ENCODE results near the gene MED1.
"Not testable (repeated sequence)": the region's sequence is repeated elsewhere in the genome, so short reads cannot be mapped to it uniquely, and the experiment has no call there.

Gene MED1

GRCh38 chr17:39408360-39408759, 42.7 kb downstream of the MED1 start:
- DNase-seq = no peak

- DNase-seq = no peak
These were observed 44.1 kb downstream of the MED1 start for GRCh38 chr17:39406951-39407350.

- DNase-seq = no peak
These were observed 45.6 kb downstream of the MED1 start for GRCh38 chr17:39405436-39405835.

DNA sequence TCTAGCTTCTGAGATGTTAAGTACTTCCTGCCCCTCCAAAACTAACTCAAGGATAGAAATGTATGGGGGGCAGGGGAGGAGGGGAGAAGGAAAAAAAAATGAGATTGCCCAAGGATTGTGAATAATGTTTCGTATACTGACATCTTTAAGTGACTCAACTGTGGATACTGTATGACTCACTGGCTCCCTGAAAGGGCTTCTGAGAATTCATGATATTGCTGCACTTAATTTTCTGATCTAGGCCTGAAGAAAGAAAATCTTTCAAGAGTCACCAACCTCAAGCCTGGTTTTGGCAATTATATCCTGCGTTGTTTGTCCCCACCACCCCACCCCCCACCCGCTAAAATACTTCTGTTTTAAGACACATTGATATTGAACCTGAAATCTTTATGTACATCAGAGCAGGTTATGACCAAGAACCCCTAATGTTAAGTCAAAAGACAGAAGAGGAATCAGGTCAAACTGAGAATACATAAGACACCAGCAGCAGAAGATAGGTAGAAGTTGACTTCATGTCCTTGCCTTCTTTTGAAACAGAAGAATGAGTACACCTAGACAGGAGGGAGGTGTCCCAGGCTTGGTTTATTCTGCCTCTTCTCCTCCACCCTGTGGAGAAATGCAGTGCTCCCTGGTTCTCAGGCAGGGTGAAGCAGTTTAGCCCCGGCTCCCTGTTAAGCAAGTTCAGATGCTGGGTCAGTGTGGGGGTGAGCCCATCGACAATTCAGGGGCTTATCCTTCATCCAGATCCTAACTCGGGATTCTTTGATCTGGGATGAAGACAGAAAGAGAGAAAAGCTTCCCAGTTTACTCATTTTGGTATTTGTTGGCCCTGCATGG, 46.3 kb downstream of the MED1 start:
- DNase-seq = no peak

- DNase-seq = no peak
These were observed 48.0 kb downstream of the MED1 start for GRCh38 chr17:39402890-39403605.

- DNase-seq = peak; percentile 91 to 96
These were observed 48.7 kb downstream of the MED1 start for GRCh38 chr17:39402244-39402889.

- peak; percentile 86 to 92 for DNase-seq
These were observed 49.4 kb downstream of the MED1 start, which contains the start of gene FBXL20 for GRCh38 chr17:39401412-39402243. TSS of gene FBXL20 (minus strand) at chr17:39401626. CDS start at chr17:39401402, 224 bp downstream.

- no peak for DNase-seq
These were observed 50.3 kb downstream of the MED1 start for GRCh38 chr17:39400547-39401411.

DNA sequence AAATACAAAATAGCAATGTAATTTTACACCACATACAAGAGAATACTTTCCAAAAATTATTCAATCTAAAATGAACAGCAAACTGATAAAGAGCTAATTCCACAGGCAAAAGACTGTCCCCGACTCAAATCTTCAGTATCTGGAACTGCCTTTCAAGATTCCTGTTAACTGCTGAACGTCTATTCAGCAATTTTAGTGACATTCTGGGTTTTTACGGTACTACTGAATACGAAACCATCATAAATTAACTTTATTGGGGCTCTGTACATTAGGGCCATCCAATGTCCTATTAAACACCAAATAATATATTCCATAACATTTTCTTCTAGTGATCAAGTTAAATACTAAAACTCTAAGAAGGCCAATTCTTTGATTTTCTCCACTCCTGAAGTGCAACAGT, 51.3 kb downstream of the MED1 start:
- no peak for DNase-seq

- DNase-seq = no peak
These were observed 57.3 kb downstream of the MED1 start for GRCh38 chr17:39393736-39394135.

DNA sequence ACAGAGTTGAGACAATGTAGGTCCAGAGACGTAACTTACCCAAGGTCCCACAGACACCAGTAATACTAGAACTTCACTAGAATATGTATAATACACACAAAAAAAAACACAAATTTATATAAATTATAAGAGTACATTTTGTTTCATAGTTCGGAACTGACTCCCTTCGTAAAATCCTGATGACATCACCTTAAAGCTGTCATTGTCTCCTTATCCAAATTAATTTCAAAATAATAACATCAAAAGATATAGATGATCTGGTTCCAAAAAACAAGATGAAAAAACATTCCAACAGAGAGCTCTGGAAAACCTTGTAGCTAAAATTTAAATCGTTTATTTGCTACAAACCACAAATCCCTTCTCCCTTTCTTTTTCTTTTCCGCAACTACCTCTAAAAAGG, 59.6 kb downstream of the MED1 start:
- DNase-seq = no peak

- no peak for DNase-seq
These were observed 66.0 kb downstream of the MED1 start for GRCh38 chr17:39385040-39385439.

DNA sequence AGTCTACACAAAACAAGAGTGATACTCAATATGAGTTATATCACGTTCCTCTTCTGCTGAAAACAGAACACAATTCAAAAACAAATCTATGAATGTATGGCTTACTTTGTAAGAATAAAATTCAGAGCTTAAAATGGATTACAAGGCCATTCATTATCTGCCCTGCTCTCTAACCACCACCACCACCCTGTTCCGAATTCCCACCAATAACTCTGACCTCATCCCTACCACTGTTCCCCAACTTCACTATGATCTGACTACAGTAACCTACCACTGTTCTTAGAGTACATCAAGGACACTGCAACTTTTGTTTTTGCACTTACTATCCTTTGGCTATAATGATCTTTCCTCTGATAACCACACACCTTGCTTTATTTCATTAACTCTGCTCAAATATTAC, 70.9 kb downstream of the MED1 start:
- no peak for DNase-seq

DNA sequence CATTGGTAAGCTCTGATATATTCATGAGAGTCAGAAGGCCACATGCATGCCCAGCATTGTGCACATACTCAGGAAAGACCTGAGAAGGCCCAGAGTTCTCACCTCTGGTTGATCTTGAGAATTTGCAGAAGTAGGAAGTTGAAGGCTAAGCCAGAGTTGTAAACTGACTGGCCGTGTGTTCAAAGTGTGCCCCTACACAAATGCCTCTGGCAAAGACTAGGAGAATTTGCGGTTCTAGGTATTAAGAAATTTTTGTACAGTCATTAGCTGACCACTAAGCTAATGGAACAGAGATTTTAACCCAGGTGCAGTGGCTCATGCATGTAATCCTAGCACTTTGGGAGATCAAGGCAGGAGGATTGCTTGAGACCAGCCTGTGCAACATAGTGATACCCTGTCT, 74.6 kb downstream of the MED1 start:
- DNase-seq = no peak

GRCh38 chr17:39367805-39368204, 83.3 kb downstream of the MED1 start:
- not testable (repeated sequence) for DNase-seq

- no peak for DNase-seq
These were observed 85.2 kb downstream of the MED1 start for GRCh38 chr17:39365872-39366271.

- no peak for DNase-seq
These were observed 85.8 kb downstream of the MED1 start for GRCh38 chr17:39365242-39365641.

- DNase-seq = no peak
These were observed 86.6 kb downstream of the MED1 start for GRCh38 chr17:39364236-39365025.

DNA sequence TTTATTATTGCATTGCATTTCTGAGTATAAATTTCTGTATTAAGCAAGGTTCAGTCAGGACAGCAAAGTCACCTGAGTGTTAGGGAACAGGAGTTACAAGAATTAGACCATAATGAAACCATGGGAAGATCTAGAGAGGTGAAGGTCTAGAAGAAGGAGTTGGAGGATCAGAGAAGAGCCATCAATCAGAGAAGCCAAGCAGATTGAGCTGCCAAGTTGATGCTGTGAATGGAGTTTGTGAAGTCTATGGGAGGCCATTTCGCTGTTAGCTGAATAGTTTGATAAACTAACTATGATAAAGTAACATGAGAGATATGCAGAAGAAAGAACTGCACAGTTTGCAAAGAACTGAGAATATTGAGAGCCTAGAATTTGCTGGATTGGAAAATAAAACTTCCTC, 90.0 kb downstream of the MED1 start:
- no peak for DNase-seq

DNA sequence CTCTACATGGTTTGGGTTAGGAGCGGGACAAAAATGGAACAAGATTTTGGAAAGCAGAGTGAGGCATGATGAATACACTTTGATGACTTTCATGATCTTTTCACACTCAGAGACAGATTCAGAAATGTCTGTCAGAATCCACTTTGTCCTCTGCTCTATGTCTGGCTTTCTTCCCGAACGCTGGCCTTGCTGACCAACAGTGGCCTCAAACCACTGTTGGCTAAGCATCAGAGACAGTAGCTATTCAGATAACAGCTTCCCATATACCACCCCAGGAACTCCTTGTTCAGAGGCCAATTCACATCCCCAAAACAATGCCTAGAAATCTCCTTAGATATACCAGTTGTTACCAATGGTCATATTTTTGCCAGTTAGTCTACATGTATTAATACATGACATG, 90.5 kb downstream of the MED1 start:
- DNase-seq = no peak

- no peak for DNase-seq
These were observed 91.1 kb downstream of the MED1 start for GRCh38 chr17:39359994-39360393.
